DOHH2 (cell line): ENCODE results near the gene TMEM156.

Experiments used
- EZH2phosphoT487 ChIP-seq: fragments of 200-600 bp; sonication (generic); IDR thresholded peaks from 2 replicates; pipeline ENCODE4 v1.6.1; 2017; ENCODE audit warnings: borderline replicate concordance, mild to moderate bottlenecking, antibody characterized with exemption, low read length, moderate library complexity, mixed read lengths
- TF ChIP-seq, protein P1 (sequence below): fragments of 200-600 bp; sonication (generic); IDR thresholded peaks from one replicate; pipeline ENCODE4 v1.5.1; 2014; ENCODE audit warnings: antibody characterized with exemption, mild to moderate bottlenecking, low read depth, low read length; ENCODE audit not compliant: poor library complexity, severe bottlenecking

DNA sequence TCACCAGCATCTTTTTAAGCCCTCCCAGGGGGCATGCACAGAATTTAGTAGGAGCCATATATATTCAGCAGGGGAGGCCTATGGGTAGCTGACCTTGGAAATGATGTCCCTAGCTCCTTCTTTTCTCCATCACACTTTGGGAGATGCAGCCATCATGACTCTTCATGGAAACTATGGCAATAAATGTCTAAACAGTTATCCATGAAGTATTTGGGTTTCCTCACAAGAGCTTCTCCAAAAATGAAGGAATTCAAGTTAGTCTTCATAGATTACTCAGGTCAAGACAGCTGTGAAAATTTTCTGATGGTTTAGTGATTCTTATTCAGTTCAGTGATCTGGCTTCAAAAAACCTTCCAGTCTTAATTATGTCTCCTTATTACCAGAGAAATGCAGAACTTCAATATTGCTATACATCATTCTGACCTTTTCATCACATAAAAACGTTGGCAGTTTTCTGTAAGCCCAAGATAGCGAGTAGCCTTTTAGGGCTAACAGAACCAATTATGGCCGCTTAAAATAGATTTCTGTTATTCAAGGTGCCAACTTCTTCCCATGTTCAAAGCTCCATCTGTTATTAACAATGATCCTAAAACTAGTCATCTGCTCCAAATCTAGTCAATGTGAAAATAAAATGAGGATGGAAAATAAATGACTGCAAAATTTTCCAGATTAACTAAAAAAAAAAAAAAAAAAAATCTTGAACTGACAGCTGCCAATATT, 52.5 kb downstream of the TMEM156 start:
- TF ChIP-seq, protein P1, sequence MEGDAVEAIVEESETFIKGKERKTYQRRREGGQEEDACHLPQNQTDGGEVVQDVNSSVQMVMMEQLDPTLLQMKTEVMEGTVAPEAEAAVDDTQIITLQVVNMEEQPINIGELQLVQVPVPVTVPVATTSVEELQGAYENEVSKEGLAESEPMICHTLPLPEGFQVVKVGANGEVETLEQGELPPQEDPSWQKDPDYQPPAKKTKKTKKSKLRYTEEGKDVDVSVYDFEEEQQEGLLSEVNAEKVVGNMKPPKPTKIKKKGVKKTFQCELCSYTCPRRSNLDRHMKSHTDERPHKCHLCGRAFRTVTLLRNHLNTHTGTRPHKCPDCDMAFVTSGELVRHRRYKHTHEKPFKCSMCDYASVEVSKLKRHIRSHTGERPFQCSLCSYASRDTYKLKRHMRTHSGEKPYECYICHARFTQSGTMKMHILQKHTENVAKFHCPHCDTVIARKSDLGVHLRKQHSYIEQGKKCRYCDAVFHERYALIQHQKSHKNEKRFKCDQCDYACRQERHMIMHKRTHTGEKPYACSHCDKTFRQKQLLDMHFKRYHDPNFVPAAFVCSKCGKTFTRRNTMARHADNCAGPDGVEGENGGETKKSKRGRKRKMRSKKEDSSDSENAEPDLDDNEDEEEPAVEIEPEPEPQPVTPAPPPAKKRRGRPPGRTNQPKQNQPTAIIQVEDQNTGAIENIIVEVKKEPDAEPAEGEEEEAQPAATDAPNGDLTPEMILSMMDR = no peak
- no peak for TF ChIP-seq EZH2phosphoT487
